ENCODE data around the gene DDX5.

Gene DDX5

DNA sequence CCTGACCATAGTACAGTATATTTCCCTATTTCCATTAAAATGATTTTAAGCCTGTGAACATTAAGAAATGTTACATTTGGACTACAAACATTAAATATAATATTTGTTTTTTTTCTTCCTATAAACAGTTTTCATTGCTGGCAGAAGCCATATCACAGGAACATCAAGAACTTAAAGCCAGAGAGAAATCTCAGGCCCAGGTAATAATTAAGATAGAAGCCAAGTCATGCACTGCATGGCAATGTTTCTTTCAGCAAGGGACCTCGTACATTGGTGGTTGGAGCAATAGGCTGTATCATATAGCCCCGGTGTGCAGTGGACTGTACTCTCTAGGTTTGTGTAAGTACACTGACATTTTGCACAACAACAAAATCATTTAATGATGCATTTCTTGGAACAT lies 30.8 kb upstream of the DDX5 start:
- no peak for TF ChIP-seq CTCF (IDR thresholded peaks at IDR 0.05)
- Histone ChIP-seq H3K27me3 (ENCODE audit: control insufficient read depth, insufficient read depth, low read length) (no peaks in the 10 kb centered on the region), H3K27ac (no peak overlapping the region), H3K9ac (no peak overlapping the region), H3K4me1 (no peaks in the 10 kb centered on the region), H2AFZ (no peak overlapping the region), H3K4me3 (ENCODE audit: low read depth, low read length) (no peak overlapping the region), H3K36me3 (ENCODE audit: control insufficient read depth, insufficient read depth, low read length) (no peaks in the 10 kb centered on the region), H3K9me3 (ENCODE audit: control insufficient read depth, low read length) (no peaks in the 10 kb centered on the region), H3K79me2 (no peaks in the 10 kb centered on the region), H3K4me2 (ENCODE audit: low read length) (no peak overlapping the region)

GRCh38 chr17:64535357-64535756 lies 29.3 kb upstream of the DDX5 start:
- no peak overlapping the region for H3K27ac ChIP-seq
- H3K27me3 ChIP-seq (ENCODE audit: control insufficient read depth, insufficient read depth, low read length): no peaks in the 10 kb centered on the region
- no peak overlapping the region for H3K9ac ChIP-seq
- H3K79me2 ChIP-seq: no peaks in the 10 kb centered on the region
- H3K4me1 ChIP-seq: no peaks in the 10 kb centered on the region
- no peak overlapping the region for H3K4me3 ChIP-seq (ENCODE audit: low read depth, low read length)
- no peak for TF ChIP-seq CTCF (IDR thresholded peaks at IDR 0.05)
- H3K4me2 ChIP-seq (ENCODE audit: low read length): no peak overlapping the region
- no peak overlapping the region for H2AFZ ChIP-seq
- no peaks in the 10 kb centered on the region for H3K36me3 ChIP-seq (ENCODE audit: control insufficient read depth, insufficient read depth, low read length)
- H3K9me3 ChIP-seq (ENCODE audit: control insufficient read depth, low read length): no peaks in the 10 kb centered on the region

DNA sequence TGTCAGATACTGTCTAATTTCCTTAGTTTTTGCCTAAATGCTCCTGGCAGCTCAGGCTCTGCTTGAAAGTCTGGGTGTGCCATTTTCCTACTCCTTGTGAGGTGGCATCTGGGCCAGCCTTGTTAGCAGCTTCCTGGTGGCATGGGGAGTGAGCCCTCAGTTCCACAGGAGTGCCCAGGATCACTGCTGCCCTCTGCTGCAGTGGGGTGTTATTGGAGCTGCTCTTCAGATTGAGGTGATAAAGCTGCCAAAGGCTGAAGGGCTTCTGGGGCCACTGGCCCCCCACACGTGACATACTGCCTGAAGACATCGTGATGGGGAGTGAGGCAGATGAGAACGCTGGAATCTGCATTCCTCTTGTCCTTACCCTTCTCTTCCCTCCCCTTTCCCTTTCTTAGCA lies 28.1 kb upstream of the DDX5 start:
- TF ChIP-seq CTCF (IDR thresholded peaks at IDR 0.05): no peak
- no peak overlapping the region for H3K27ac ChIP-seq
- H3K4me1 ChIP-seq: no peaks in the 10 kb centered on the region
- no peaks in the 10 kb centered on the region for H3K27me3 ChIP-seq (ENCODE audit: control insufficient read depth, insufficient read depth, low read length)
- H3K9ac ChIP-seq: no peak overlapping the region
- no peaks in the 10 kb centered on the region for H3K79me2 ChIP-seq
- no peaks in the 10 kb centered on the region for H3K36me3 ChIP-seq (ENCODE audit: control insufficient read depth, insufficient read depth, low read length)
- no peaks in the 10 kb centered on the region for H3K9me3 ChIP-seq (ENCODE audit: control insufficient read depth, low read length)
- no peak overlapping the region for H3K4me2 ChIP-seq (ENCODE audit: low read length)
- H3K4me3 ChIP-seq (ENCODE audit: low read depth, low read length): no peak overlapping the region
- no peak overlapping the region for H2AFZ ChIP-seq

DNA sequence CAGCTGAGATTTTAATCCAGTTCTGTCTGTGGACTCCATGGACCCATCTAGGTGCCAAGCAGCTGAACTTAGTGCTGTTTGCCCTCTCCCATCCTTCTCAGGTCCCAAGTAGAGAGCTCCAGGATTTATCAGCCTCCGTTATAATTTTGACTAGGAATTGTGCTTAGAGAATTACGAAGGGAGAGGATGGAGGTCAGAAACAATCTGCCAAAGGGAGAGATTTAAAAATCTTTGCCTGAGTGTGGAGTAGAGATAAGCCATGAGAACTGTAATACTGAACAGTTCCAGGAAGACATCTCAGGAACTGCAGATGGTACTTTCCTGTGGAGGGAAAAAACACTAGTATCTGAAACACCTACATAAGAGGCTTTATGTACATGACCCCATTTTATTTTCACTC lies 27.7 kb upstream of the DDX5 start:
- Histone ChIP-seq H3K27ac (no peak overlapping the region), H3K36me3 (ENCODE audit: control insufficient read depth, insufficient read depth, low read length) (no peaks in the 10 kb centered on the region), H3K79me2 (no peaks in the 10 kb centered on the region), H3K9me3 (ENCODE audit: control insufficient read depth, low read length) (no peaks in the 10 kb centered on the region), H3K27me3 (ENCODE audit: control insufficient read depth, insufficient read depth, low read length) (no peaks in the 10 kb centered on the region), H3K4me2 (ENCODE audit: low read length) (no peak overlapping the region), H3K9ac (no peak overlapping the region), H2AFZ (no peak overlapping the region), H3K4me3 (ENCODE audit: low read depth, low read length) (no peak overlapping the region), H3K4me1 (no peaks in the 10 kb centered on the region)
- TF ChIP-seq CTCF (IDR thresholded peaks at IDR 0.05): no peak

DNA sequence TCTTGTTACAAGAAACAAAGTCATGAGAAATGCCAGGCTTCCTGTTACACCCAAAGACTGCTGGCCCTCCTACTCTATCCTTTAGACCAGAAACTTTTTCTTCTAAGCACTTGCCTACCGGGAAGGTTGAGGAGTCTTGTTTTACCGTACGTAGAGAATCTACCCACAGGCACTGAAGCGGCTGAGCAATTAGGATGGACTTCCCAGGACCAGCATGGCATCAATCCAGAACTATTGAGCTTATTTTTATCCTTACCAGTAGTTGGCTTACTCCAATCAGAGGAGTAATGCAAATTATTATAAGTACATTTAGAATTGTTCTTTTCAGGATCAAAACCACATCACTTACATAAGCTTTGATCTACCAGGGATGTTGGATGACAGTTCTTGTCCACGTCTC lies 26.3 kb upstream of the DDX5 start:
- Histone ChIP-seq H3K79me2 (no peaks in the 10 kb centered on the region), H3K9me3 (ENCODE audit: control insufficient read depth, low read length) (no peaks in the 10 kb centered on the region), H3K9ac (no peak overlapping the region), H3K4me3 (ENCODE audit: low read depth, low read length) (no peak overlapping the region), H3K4me1 (no peaks in the 10 kb centered on the region), H2AFZ (no peak overlapping the region), H3K4me2 (ENCODE audit: low read length) (no peak overlapping the region), H3K27me3 (ENCODE audit: control insufficient read depth, insufficient read depth, low read length) (no peaks in the 10 kb centered on the region), H3K36me3 (ENCODE audit: control insufficient read depth, insufficient read depth, low read length) (no peaks in the 10 kb centered on the region), H3K27ac (no peak overlapping the region)
- no peak for TF ChIP-seq CTCF (IDR thresholded peaks at IDR 0.05)
